PFSK-1 (cell line): ENCODE measurements around the gene LSM4.

ENCODE experiments used
- FOXP2 ChIP-seq: optimal IDR thresholded peaks from 2 replicates; pipeline ENCODE3; 2011; ENCODE audit warnings: borderline replicate concordance, control low read depth, inconsistent platforms; ENCODE audit not compliant: insufficient read depth; ENCODE audit errors: extremely low read length, extremely low read depth
- POLR2AphosphoS5 ChIP-seq: IDR thresholded peaks from 2 replicates; pipeline ENCODE4 v1.6.1; 2012; ENCODE audit warnings: low read depth, mild to moderate bottlenecking, control low read depth, low read length, moderate library complexity
- REST ChIP-seq, 2 experiments: IDR thresholded peaks; 2 replicates each; pipeline versions ENCODE4 v1.6.1 to v1.8.0; 2011 to 2012; ENCODE audit warnings: low read depth in 2 of 2, low read length in 2 of 2, control low read depth in 1 of 2, inconsistent platforms in 1 of 2, mild to moderate bottlenecking in 1 of 2, moderate library complexity in 1 of 2; ENCODE audit not compliant: insufficient read depth in 1 of 2
- SIN3A ChIP-seq: IDR thresholded peaks from 2 replicates; pipeline ENCODE4 v1.6.1; 2012; ENCODE audit warnings: mild to moderate bottlenecking, low read length, moderate library complexity, borderline replicate concordance; ENCODE audit not compliant: insufficient read depth
- TAF1 ChIP-seq: IDR thresholded peaks from 2 replicates; pipeline ENCODE4 v1.6.1; 2012; ENCODE audit warnings: low read length, control low read depth, borderline replicate concordance; ENCODE audit not compliant: insufficient read depth

LSM4 gene

GRCh38 chr19:18345296-18345695 lies 22.4 kb upstream of the LSM4 start:
- TF ChIP-seq TAF1 (no peak), REST (IDR thresholded peaks at IDR 0.05; ENCODE audit: insufficient read depth in 1 of 2, low read depth in 2 of 2, low read length in 2 of 2) (no peak), SIN3A (no peak), FOXP2 (no peak), POLR2AphosphoS5 (no peak)

GRCh38 chr19:18344582-18344950 lies 21.7 kb upstream of the LSM4 start:
- TF ChIP-seq SIN3A: no peak
- no peak for TF ChIP-seq REST (IDR thresholded peaks at IDR 0.05; ENCODE audit: insufficient read depth in 1 of 2, low read depth in 2 of 2, low read length in 2 of 2)
- no peak for TF ChIP-seq FOXP2
- TF ChIP-seq TAF1: no peak
- no peak for TF ChIP-seq POLR2AphosphoS5

GRCh38 chr19:18342090-18342632 lies 19.3 kb upstream of the LSM4 start:
- TF ChIP-seq POLR2AphosphoS5: no peak
- no peak for TF ChIP-seq REST (IDR thresholded peaks at IDR 0.05; ENCODE audit: insufficient read depth in 1 of 2, low read depth in 2 of 2, low read length in 2 of 2)

GRCh38 chr19:18340990-18341868 lies 18.4 kb upstream of the LSM4 start:
- TF ChIP-seq FOXP2 (no peak), REST (IDR thresholded peaks at IDR 0.05; ENCODE audit: insufficient read depth in 1 of 2, low read depth in 2 of 2, low read length in 2 of 2) (no peak), TAF1 (no peak), SIN3A (no peak)
